ENCODE measurements around the gene PDE11A. TPM values are rescaled to one million over a fixed set of nuclear protein-coding genes. Genes with fewer than 3 reads are reported as not detected.

PDE11A gene
- total RNA-seq, 1 experiment from 2014 or later: 0.13 TPM

- Histone ChIP-seq H3K4me2 (ENCODE audit: insufficient read depth, insufficient read length, low read length) (no peak overlapping the region), H2BK20ac (ENCODE audit: low read depth, low read length, poor library complexity, severe bottlenecking) (no peak overlapping the region), H3K9ac (ENCODE audit: extremely low read depth, insufficient read length, low read length) (no peak overlapping the region), H3K27ac (ENCODE audit: insufficient read length, low read depth, low read length) (no peak overlapping the region), H3K4me1 (ENCODE audit: insufficient read depth, low read length) (no peaks in the 10 kb centered on the region), H2AFZ (ENCODE audit: low read length) (no peak overlapping the region), H3K4ac (ENCODE audit: low read depth, low read length) (no peak overlapping the region), H3K23ac (ENCODE audit: insufficient read length, low read depth, low read length) (no peak overlapping the region), H3T11ph (ENCODE audit: low read length) (no peak overlapping the region), H2AK5ac (ENCODE audit: insufficient read length, low read length) (no peak overlapping the region), H4K5ac (ENCODE audit: insufficient read length, low read depth, low read length) (no peak overlapping the region), H4K20me1 (ENCODE audit: control insufficient read depth, insufficient read depth, insufficient read length) (no peaks in the 10 kb centered on the region), H4K91ac (ENCODE audit: insufficient read length, low read depth, low read length) (no peak overlapping the region), H3K9me3 (ENCODE audit: control insufficient read depth, low read depth, low read length) (no peaks in the 10 kb centered on the region), H3K18ac (ENCODE audit: insufficient read length, low read depth, low read length) (no peak overlapping the region), H2BK5ac (ENCODE audit: insufficient read length, low read length) (no peak overlapping the region), H2BK12ac (ENCODE audit: insufficient read length, low read depth, low read length) (no peak overlapping the region), H3K79me1 (ENCODE audit: insufficient read depth, low read depth, low read length, poor library complexity, severe bottlenecking) (no peaks in the 10 kb centered on the region), H2BK15ac (ENCODE audit: low read depth, low read length) (no peak overlapping the region), H3K79me2 (ENCODE audit: insufficient read depth, low read length) (no peaks in the 10 kb centered on the region), H3K23me2 (ENCODE audit: insufficient read length, low read depth, low read length, poor library complexity, severe bottlenecking) (no peaks in the 10 kb centered on the region), H3K14ac (ENCODE audit: insufficient read depth, low read length) (no peak overlapping the region), H3K27me3 (ENCODE audit: insufficient read depth, low read length) (no peaks in the 10 kb centered on the region), H4K8ac (replicated peaks; ENCODE audit: insufficient read length, low read depth, low read length) (no peak overlapping the region), H2BK120ac (ENCODE audit: low read depth, low read length, poor library complexity, severe bottlenecking) (no peak overlapping the region), H3K56ac (ENCODE audit: insufficient read length, low read depth, low read length) (no peak overlapping the region)
- DNase-seq: peak; percentile 38
- H3K9me3 Mint-ChIP-seq: no peaks in the 10 kb centered on the region; a peak in 1 of 5 replicates
- peak; percentile 91 for TF ChIP-seq CTCF (conservative IDR thresholded peaks at IDR 0.05)
- H3K27me3 Mint-ChIP-seq (ENCODE audit: low read depth): no peaks in the 10 kb centered on the region; the same call in 1 of the 2 replicates
- H3K4me3 Mint-ChIP-seq: no peak overlapping the region
- H3K36me3 Mint-ChIP-seq (ENCODE audit: insufficient read depth in 1 of 3, low read depth in 3 of 3): no peaks in the 10 kb centered on the region
- peaks cover 0 to 3% of the 10 kb centered on the region in 2 experiments; a peak in 1 of 4 replicates for H3K4me1 Mint-ChIP-seq
- WGBS (ENCODE audit: extremely low coverage, insufficient read length, low lambda C conversion rate): no CpG with 5 or more reads among the region's 2 CpGs
- no peak overlapping the region for H3K27ac Mint-ChIP-seq
Observed at GRCh38 chr2:177983183-177983788, 89.3 kb downstream of the PDE11A start.
